Vagina (tissue), 2 donors: ENCODE data around the gene ALX3. TPM values are rescaled to one million over a fixed set of nuclear protein-coding genes. Genes with fewer than 3 reads are reported as not detected.
"Not testable (repeated sequence)": the region's sequence is repeated elsewhere in the genome, so short reads cannot be mapped to it uniquely, and the experiment has no call there.

ENCODE experiments used
- DNase-seq, 2 donors: peaks; one replicate each; pipeline ENCODE4 v3.0.0-alpha.2; 2017; ENCODE audit errors: extremely low spot score in 2 of 2
- H3K27ac ChIP-seq: fragments of 200-600 bp; sonication (generic); one replicate; pipeline ENCODE4 v1.5.1; 2019
- H3K27me3 ChIP-seq: fragments of 200-600 bp; sonication (generic); one replicate; pipeline ENCODE4 v1.5.1; 2019
- H3K36me3 ChIP-seq, 2 donors: fragments of 200-600 bp; sonication (generic); one replicate each; pipeline ENCODE4 v1.5.1; 2017 to 2019
- H3K4me1 ChIP-seq: fragments of 200-600 bp; sonication (generic); one replicate; pipeline ENCODE4 v1.5.1; 2019
- H3K4me3 ChIP-seq, 2 donors: fragments of 200-600 bp; sonication (generic); 1 replicate in 1 of 2; 2 replicates in 1 of 2; pipeline ENCODE4 v1.5.1; 2016 to 2019
- H3K9me3 ChIP-seq: fragments of 200-600 bp; sonication (generic); one replicate; pipeline ENCODE4 v1.5.1; 2019
- CTCF ChIP-seq, 3 experiments: fragments of 450-650 bp in 2 of 3; fragments of 200-600 bp in 1 of 3; sonication (generic) in 1 of 3; IDR thresholded peaks; one replicate each; pipeline ENCODE4 v1.5.1; 2017 to 2019; ENCODE audit warnings: antibody characterized with exemption in 3 of 3, mild to moderate bottlenecking in 2 of 3, moderate library complexity in 2 of 3
- POLR2A ChIP-seq, 2 donors: fragments of 450-650 bp; IDR thresholded peaks; one replicate each; pipeline ENCODE4 v1.6.1; 2017; ENCODE audit warnings: antibody characterized with exemption in 2 of 2, mild to moderate bottlenecking in 2 of 2, moderate library complexity in 2 of 2
- POLR2AphosphoS5 ChIP-seq, 2 donors: sonication (generic); formaldehyde crosslinking; IDR thresholded peaks; one replicate each; pipeline ENCODE4 v1.9.0; 2017; ENCODE audit warnings: antibody characterized with exemption in 2 of 2, mild to moderate bottlenecking in 2 of 2, low read depth in 1 of 2; ENCODE audit not compliant: insufficient read depth in 1 of 2
- intact Hi-C: fragments of 100-400 bp; cut with DNase I; formaldehyde crosslinking; loops from one replicate; pipeline ENCODE4 v1.15.1; 2023
- total RNA-seq: library from RNA; depleted of rRNA; stranded (reverse); fragments of >200 nt; gene quantifications from one replicate; pipeline ENCODE4 v1.2.3, GENCODE V29; 2016

ALX3 gene
- total RNA-seq, 1 donor from 2014 or later = not detected

- Histone ChIP-seq H3K4me3 (peak overlapping the region; percentile 71 to 98), H3K36me3 (peaks cover 0 to 10% of the 10 kb centered on the region in 2 donors), H3K27ac (peak overlapping the region; percentile 95), H3K4me1 (peaks cover 26% of the 10 kb centered on the region), H3K27me3 (no peaks in the 10 kb centered on the region), H3K9me3 (no peaks in the 10 kb centered on the region)
- TF ChIP-seq POLR2A (IDR thresholded peaks at IDR 0.05) = no peak
- intact Hi-C loops = no loop called here
- DNase-seq = no peak
These were observed 36.4 kb downstream of the ALX3 start for GRCh38 chr1:110034040-110034450.

- intact Hi-C loops = no loop called here
- no peak for DNase-seq
- TF ChIP-seq POLR2AphosphoS5 (IDR thresholded peaks at IDR 0.05; ENCODE audit: insufficient read depth in 1 of 2, low read depth in 1 of 2) = no peak
- TF ChIP-seq POLR2A (IDR thresholded peaks at IDR 0.05) = no peak
- TF ChIP-seq CTCF (IDR thresholded peaks at IDR 0.05) = no peak
These were observed 37.1 kb downstream of the ALX3 start for GRCh38 chr1:110033421-110033820.

GRCh38 chr1:110032327-110032726, 38.1 kb downstream of the ALX3 start:
- Histone ChIP-seq H3K4me3 (no peak overlapping the region), H3K9me3 (no peaks in the 10 kb centered on the region), H3K27me3 (no peaks in the 10 kb centered on the region), H3K4me1 (peaks cover 23% of the 10 kb centered on the region), H3K36me3 (no peaks in the 10 kb centered on the region), H3K27ac (no peak overlapping the region)
- TF ChIP-seq POLR2AphosphoS5 (IDR thresholded peaks at IDR 0.05; ENCODE audit: insufficient read depth in 1 of 2, low read depth in 1 of 2) = no peak
- TF ChIP-seq CTCF (IDR thresholded peaks at IDR 0.05) = no peak
- no peak for TF ChIP-seq POLR2A (IDR thresholded peaks at IDR 0.05)
- no peak for DNase-seq
- intact Hi-C loops = no loop called here

More at GRCh38 chr1:110033421-110033820, 37.1 kb downstream of the ALX3 start:
- Histone ChIP-seq H3K36me3 (peaks cover 0 to 4% of the 10 kb centered on the region in 2 donors), H3K9me3 (no peaks in the 10 kb centered on the region), H3K4me3 (no peak overlapping the region), H3K4me1 (peaks cover 26% of the 10 kb centered on the region), H3K27ac (peak overlapping the region; percentile 95), H3K27me3 (no peaks in the 10 kb centered on the region)

GRCh38 chr1:110030687-110031086, 39.8 kb downstream of the ALX3 start:
- H3K9me3 ChIP-seq, DNase-seq, H3K4me1 ChIP-seq, H3K27ac ChIP-seq, H3K4me3 ChIP-seq, H3K36me3 ChIP-seq, H3K27me3 ChIP-seq, intact Hi-C loops: not testable (repeated sequence)

GRCh38 chr1:110024613-110025012, 45.9 kb downstream of the ALX3 start:
- intact Hi-C loops = no loop called here
- Histone ChIP-seq H3K4me1 (no peaks in the 10 kb centered on the region), H3K36me3 (peaks cover 6 to 30% of the 10 kb centered on the region in 2 donors), H3K9me3 (no peaks in the 10 kb centered on the region), H3K4me3 (no peak overlapping the region), H3K27ac (no peak overlapping the region), H3K27me3 (no peaks in the 10 kb centered on the region)
- no peak for DNase-seq
- no peak for TF ChIP-seq POLR2AphosphoS5 (IDR thresholded peaks at IDR 0.05; ENCODE audit: insufficient read depth in 1 of 2, low read depth in 1 of 2)
- no peak for TF ChIP-seq CTCF (IDR thresholded peaks at IDR 0.05)
- no peak for TF ChIP-seq POLR2A (IDR thresholded peaks at IDR 0.05)

GRCh38 chr1:110021285-110021684, 49.2 kb downstream of the ALX3 start:
- H3K27me3 ChIP-seq = no peaks in the 10 kb centered on the region
- no peak overlapping the region for H3K27ac ChIP-seq
- H3K4me1 ChIP-seq = no peaks in the 10 kb centered on the region
- no peak overlapping the region for H3K4me3 ChIP-seq
- H3K36me3 ChIP-seq = peaks cover 6 to 62% of the 10 kb centered on the region in 2 donors
- no peaks in the 10 kb centered on the region for H3K9me3 ChIP-seq
- intact Hi-C loops = no loop called here
- DNase-seq = no peak
- no peak for TF ChIP-seq POLR2AphosphoS5 (IDR thresholded peaks at IDR 0.05; ENCODE audit: insufficient read depth in 1 of 2, low read depth in 1 of 2)

- TF ChIP-seq POLR2AphosphoS5 (IDR thresholded peaks at IDR 0.05; ENCODE audit: insufficient read depth in 1 of 2, low read depth in 1 of 2) (no peak), POLR2A (IDR thresholded peaks at IDR 0.05) (no peak), CTCF (IDR thresholded peaks at IDR 0.05) (no peak)
- Histone ChIP-seq H3K27me3 (no peaks in the 10 kb centered on the region), H3K36me3 (peaks cover 6 to 76% of the 10 kb centered on the region in 2 donors), H3K4me1 (no peaks in the 10 kb centered on the region), H3K9me3 (no peaks in the 10 kb centered on the region), H3K4me3 (no peak overlapping the region), H3K27ac (no peak overlapping the region)
- intact Hi-C loops = no loop called here
- no peak for DNase-seq
These were observed 50.7 kb downstream of the ALX3 start for GRCh38 chr1:110019770-110020169.
